Midbrain (tissue), 1 donor: ENCODE data around the gene ICA1.

Experiments used
- DNase-seq: peaks from one replicate; lab custom pipeline; 2025; lab: John Stamatoyannopoulos, UW

Gene ICA1

DNA sequence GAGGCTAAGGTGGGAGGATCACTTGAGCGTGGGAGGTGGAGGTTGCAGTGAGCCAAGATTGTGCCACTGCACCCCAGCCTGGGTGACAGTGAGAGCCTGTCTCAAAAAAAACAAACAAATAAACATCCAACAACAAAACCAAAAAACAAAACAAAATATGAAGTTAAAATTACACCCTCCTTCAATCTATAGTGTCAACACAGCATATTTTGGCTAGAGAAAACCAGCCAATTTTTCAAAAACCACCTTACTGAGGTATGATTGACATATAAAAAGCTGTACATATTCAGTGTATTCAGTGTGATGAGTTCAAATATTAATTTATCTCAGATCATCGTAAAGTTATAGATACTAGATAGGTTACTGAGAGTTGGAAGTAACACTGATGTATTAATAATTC, 102.4 kb downstream of the ICA1 start:
- DNase-seq: no peak

DNA sequence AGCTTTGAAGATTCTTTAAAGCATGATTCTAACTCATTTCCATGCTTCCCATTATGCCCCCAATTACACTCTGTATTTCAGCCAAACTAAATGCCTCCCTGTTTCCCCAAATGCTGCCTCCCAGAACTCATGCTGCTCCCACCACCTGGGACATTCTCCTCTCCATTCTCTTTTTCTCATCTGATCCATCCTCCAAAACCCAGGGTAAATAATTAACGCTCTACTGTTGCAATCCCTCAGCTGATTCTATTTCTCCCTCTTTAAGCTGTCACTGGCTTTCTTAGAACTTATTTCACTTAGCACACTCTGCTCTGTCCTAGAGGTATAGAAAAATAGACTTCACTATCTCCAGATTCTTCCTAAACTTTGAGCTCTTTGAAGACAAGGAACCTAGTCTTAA, 104.7 kb downstream of the ICA1 start:
- DNase-seq: no peak

DNA sequence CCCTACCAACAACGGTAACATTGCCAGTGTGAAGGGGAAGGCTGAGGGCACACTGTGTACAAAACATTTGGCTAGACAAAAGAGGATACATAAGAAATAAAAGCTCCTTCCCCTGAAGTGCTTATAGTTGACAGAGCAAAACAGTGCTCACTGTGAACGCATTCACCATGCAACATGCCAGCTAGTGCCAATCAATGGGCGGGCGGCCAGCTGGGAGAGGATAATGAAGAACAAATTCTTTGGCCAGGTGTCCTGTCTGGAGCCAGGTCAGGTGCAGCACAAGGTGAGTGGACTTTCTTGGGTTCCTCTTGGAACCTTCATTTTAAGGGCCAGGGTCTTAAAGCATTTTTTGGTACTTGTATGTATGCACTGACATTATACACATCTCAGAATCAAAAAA, 106.1 kb downstream of the ICA1 start:
- no peak for DNase-seq

DNA sequence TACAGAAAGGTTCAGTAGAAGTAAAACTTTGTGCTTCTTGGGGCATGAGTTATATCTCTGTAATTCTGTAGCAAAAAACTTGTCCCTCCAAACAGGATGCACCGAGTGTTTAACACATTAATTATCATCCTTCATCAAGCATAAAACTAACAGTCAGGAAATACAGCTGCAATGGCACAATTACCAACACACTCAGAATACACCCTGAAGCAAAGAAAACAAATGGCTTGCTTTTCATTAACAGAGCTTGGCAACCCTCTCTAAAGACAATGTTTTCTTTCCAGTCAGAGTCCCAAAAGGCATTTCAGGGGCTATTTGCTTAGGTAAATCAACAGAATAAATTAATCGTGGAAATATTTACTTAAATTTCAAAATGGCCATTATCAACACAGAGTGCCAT, 107.7 kb downstream of the ICA1 start:
- DNase-seq: no peak

DNA sequence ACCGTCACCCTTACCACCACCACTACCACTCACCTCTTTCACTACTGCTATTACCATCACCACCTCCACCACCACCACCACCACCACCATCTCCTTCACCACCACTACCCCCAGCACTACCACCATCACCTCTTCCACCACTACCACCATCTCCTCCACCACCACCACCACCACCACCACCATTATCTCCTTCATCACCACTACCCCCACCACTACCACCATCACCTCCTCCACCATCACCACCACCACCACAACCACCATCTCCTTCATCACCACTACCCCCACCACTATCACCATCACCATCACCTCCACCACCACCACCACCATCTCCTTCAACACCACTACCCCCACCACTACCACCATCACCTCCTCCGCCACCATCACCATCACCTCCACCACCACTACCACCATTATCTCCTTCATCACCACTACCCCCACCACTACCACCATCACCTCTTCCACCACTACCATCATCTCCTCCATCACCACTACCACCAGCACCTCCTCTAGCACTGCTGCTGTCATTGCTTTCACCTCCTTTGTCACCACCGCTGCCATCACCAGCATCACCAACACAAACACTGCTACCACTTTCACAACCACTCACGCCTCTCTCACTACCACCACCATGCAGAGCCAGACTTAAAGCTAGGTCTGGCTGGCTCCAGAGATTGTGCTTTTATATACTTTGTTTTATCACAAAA, 109.3 kb downstream of the ICA1 start:
- DNase-seq: no peak

DNA sequence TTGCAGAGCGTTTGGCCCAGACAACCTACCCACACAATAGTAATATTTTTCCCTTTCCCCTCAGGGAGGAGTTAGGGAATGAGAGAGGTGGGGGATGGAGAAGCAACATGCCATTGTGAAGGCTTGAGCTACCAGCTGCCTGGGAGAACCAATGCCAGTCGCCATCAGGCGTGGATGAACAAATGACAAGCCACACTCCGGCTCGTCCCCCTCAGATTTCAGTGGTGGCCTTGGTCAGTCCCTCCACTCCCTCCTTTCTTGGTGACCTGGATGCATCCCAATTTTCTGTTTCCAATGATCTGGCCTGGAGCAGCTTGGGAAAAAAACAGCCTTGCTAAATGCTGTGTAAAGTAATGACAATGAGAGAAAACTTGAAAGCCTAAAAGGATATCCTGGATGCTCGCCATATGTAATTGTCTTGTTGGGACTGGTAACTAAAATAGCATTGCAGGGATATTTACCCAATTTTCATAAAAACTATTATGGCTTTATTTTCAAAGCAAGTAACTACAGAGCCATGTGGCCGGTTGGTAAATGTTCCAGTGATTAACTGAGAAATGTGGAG, 110.7 kb downstream of the ICA1 start:
- no peak for DNase-seq

DNA sequence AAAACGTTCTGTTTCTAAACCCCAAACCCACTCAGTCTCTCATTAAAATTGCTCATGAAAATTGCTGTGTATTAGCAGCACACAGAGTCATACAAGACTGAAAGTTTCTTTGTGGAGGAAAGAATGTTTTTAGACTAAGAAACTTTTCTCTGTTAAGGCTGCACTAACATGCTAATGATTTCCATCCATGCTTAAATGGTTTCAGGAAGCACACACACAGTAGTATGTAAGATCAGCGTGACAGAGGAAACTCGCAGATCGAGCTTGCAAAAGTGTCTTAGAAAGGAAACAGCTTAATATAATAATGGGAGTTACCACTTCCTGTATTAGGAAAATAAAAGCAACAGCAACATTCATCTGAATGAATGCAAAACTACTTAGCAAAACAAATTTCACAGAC, 112.7 kb downstream of the ICA1 start:
- no peak for DNase-seq

DNA sequence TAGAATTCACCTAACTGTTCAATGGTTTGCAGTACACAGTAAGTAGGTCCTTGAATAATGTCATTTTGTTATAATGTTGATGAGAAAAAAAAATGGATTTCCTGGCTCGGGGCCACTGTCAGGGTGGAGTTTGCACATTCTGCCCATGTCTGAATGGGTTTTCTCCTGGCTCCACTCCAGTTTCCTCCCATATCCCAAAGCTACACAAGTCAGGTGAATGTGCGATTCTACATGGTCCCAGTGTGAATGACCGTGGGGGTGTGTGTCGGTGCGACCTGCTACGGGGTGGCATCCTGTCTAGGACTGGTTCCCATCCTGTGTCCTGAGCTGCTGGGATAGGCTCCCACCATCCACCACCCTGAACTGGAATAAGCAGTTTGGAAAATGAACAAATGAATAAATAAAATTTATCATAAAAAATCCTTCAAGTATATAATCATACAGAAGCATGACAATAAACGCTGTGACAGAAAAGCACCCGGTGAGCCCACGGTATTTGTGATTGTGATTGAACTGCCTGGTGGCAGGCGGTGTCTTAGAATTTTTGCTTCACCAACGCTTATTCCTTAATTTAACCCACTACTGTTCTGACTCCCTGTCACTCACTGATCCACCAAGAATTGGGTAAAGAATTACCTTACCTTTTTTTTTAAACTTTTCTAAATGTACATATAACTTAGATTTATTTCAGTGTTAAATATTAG, 114.1 kb downstream of the ICA1 start:
- no peak for DNase-seq

DNA sequence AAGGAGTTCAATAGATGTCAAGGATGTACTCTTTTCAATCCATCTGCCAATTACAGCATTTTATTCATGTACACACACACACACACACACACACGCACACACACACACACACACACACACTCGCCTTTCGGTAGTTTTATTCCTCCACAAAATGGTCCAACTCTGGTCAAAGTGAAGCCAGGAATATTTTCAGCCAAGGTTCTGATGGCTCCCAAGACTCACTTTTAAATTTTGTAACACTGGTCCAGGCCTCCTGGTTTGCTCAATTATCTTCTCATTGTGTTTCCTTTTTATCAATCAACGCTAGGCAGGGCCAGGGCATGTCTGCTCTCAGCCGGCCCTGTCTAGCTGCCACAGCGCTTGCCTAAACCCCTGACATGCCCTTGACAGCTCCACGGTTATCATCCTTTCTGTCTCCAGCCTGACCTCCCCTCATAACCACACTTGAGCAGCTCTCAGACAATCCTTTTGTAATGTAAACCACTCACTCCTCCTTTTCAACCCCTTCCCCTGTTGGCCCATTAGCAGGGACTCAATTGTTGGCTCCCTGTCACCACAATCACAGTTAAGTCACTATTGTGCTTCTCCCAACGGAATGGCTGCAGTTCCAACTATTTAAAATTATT, 115.1 kb downstream of the ICA1 start:
- DNase-seq: no peak

DNA sequence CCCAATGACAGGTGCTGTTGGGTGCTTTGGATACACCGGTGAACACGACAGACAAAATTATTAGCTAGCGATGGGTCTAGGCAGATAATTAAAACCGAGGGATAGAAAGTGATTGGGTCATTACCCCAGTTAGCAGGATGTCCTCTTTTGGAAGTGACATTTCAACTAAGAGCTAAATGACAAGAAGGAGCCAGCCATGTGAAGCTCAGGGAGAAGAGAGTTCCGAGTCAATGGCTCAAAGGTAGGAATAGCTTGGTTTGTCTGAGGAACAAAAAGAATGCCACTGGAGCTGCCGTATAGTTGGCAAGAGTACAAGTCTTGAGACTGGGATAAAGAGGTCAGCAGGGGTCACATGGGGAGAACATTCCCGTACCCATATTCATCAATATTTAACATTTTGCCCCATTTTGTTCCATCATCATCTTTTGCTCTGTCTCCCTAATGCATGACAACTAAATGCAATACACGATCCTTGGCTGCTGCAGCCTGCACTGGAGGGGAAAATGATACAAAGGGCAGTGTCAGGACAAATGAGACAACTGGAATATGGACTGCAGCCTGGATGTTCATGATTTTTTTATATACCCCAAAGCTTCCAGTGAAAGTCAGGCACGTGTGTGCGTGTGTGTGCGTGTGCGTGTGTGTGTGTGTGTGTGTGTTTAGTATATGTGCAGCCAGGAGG, 115.7 kb downstream of the ICA1 start:
- DNase-seq: no peak

DNA sequence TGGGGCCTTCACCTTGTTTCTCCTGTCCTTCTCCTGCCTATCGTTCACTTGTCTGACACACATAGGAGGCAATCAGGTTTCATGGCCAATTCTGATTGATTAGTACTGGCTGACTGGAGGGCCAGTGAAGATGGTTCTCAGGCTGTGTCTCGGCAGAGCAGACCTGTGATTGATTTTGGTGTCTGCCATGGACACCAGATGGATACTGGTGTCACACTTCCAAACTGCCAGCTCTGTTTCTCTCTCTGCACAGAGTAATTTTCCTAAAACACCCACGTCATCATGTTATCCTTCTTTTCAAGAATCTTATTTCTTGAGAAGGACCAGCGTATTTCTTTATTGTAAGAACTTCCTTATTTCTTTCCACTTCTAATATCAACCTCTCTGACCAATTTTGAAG, 117.1 kb downstream of the ICA1 start:
- DNase-seq: no peak

DNA sequence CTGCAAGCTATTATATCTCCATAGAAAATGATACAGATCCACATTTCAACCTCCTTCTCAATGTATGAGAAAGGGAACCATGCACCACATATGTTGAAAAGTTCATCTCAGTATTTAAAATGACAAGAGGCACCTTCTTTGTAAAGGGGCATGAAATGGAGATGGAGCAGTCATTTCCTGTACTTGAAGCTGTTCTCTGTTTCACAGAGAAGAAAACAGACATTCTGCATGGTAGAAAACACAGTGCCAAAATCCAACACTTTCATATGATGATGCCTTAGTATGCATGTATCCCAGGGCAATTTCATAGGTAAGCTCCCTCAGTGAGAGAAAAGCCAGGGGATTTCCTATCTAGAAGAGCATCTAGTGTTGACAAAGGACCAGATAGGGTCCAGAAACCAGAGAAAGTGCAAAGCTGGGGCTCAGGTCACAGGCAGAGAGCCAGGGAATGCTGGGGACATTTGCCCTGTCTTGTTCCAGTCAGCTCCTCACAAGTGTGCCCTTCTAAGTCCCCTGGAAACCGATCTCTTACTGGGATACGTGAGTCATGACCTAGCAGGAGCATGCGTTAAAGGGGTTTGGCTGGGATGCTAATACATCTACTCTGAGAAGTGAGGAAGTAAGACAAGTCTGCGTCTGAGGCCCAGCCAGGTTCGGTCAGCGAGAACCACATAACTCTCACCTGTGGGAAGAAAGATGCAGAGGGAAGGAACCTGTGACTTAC, 118.7 kb downstream of the ICA1 start:
- DNase-seq: no peak

DNA sequence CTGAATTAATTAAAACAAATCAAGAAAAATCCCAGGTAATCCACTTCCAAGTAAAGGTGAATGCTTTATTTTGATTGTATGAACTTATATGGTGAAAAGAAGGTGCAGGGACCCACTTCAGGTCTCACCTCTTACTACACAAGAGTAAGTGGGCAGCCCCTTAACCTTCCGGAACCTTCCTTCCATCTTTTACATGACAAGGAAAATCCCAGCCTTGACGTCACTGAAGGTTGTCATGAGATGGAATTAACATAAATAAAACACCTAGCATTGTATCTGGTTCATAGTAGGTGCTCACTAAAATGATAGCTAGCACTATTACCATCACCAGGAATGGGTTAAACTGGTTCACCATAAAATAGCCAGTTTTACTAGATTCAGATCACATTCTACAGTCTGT, 119.5 kb downstream of the ICA1 start:
- DNase-seq: no peak

DNA sequence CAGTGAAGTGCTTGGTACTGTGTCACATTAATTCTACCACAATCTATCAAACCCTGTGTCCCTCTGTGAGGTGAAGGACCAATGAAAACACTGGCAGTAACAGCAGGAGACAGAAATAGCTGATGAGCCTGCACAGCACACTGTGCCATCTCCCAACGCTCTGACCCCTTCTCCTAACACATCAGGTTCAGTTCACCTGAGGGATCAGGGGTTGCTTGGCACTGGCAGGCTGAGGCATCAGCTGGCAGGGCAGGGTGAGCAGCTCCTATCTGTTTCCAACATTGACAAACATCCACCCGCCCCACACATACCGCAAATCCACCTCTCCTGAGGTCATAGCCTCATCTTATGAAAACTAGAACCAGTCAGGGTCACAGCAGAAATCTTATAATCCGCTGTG, 120.9 kb downstream of the ICA1 start:
- no peak for DNase-seq

DNA sequence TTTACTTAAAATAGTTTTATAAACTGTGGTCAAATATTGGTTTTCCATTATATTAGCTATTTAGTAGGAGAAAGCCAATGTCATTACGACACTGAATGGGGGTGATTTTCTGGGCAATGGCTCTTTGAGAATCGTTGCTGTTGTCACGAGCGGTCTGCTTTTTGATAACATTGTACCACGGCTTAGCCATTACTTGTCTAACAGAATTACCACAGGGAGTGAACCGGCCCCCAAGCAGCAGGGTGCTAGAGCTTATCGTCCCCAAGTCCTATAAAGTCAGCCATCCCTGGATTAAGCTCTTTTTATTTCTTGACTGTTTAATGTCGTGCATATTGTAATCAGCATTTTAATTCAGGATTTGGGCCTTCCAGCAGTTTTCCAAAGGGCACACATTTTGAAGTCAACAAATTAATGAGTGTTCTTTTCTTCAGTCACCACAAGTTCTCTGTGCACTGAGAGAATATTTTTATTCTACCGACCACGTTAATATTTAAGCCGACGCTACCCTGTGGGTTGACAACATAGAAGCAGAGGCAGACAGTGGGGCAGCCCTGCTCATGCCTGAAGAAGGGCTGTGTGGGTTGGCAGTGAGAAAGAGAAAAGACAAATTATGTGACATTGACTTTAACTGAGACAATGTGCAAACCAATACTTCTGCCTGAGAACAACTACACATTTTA, 125.8 kb downstream of the ICA1 start:
- DNase-seq: no peak

DNA sequence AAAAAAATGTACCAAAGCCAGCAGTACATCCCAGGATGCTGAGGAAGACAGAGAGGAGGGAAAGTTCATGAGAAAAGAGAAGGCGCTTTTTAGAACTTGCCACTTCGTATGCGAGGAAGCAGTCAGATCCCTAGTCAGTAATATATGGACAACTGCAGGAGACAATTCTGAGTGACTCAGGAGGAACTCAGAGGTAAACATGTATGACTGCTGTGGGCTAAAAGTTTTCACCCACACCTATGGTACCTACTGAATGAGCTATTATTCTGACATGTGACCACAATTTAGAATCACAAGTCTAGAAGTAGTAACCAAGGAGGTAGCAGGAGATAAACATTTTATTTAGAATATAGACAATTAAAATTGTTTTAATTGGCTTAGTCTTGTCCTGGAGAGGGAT, 126.5 kb downstream of the ICA1 start:
- DNase-seq: no peak

DNA sequence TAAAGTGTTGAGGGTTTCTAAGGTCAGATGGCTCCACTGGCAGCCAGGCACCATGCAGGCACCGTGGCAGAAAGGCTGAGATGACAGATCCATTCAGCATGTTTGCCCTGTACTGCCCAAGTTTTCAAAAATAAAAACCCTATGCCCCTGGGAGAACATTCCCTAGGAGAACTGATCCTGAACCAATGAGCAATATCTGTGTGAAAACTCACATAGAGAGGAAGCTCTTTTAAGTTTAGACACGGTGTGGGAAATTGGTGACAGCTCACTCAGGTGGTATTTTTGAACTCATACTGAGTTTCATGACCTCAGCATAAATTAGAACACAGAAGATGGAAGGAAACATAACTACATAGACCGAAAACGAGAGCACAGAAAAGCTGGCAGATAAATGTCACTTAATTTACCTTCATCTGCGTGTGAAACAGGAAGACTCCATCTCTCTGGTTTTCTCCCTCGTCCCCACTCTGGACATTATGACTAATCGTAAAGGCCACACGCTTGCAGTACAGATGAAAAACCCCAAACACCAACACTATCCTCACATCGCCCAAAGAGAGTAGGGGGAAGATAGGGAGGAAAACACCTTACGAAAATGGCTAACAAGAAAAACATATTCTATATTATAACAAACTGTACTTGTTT, 127.8 kb downstream of the ICA1 start:
- DNase-seq: no peak

DNA sequence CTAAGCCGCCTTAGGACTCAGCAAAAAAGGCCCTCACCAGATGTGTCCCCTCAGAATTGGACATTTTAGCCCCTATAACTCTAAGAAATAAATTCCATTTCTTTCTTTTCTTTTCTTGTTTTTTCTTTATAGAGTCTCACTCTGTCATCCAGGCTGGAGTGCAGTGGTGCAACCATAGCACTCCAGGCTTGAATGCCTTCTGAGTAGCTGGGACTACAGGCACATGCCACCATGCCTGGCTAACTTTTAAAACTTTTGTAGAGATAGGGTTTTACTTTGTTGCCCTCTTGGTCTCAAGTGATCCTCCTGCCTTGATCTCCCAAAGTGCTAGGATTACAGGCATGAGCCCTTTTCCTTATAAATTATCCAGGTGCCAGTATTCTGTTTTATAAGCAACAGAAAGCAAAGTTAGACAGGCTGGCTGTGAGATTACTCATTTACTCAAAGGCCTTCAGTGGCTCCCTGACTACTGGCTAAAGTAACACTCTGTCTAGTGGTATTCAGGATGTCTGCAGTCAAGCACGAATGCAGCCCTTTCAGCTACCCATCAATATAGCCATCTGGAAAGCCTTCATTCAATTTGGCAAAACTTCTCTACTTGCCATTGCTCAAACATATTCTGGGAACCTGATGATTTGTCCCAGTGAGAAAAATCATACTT, 128.6 kb downstream of the ICA1 start:
- no peak for DNase-seq

DNA sequence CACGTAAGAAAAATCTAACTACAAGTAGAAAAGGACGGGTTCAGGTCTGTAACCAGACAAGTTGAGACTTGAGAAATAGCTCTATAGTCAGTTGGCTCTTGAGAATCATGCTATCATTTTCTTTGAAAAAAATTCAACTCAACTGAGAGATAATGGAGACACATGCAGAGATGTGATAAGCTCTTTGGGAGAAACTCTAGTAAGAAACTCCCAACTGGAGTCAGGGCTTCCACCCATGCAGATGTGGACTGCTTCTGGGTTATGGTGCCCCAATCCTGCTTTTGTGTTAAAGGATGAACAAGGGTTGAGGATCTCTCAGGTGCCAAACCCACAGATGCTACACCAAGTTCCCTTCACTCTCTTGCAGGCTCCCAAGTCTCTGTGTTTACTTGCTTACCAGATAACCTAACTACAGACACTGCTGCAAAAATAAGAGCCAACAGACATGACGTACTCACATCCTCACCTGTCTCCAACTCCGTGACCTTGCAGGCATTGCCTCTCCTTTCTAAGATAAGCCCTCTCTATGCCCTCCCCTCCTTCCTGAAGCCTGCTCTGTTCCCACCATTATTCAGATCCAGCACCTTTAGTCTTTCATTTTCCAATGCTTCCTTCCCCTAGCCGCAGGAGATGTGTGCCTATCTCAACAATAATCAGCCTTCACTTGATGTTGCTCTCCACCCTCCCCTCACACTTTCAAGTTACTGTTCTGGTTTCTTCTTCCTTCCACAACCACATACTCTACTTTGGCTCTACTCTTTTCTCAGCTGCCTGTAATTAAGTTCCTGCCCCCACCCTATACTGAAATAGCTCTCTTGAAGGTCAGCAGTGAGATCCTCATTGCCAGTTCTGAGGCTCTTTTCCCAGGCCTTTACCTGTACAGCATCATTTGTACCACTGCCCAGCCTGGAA, 130.0 kb downstream of the ICA1 start:
- no peak for DNase-seq
